Progenitor cell of endocrine pancreas (in vitro differentiated cells): ENCODE measurements around the gene IBA57. TPM values are rescaled to one million over a fixed set of nuclear protein-coding genes. Genes with fewer than 3 reads are reported as not detected.

Experiments
- DNase-seq: peaks from one replicate; pipeline ENCODE4 v3.0.0; 2021; ENCODE audit warnings: low spot score; ENCODE audit not compliant: unreplicated experiment
- H3K27ac Mint-ChIP-seq: 2 replicates; pipeline ENCODE4 v1.8.0; 2021; ENCODE audit warnings: mild to moderate bottlenecking, moderate library complexity, mixed read lengths
- H3K27me3 Mint-ChIP-seq: 2 replicates; pipeline ENCODE4 v1.8.0; 2021; ENCODE audit warnings: mixed read lengths
- H3K36me3 Mint-ChIP-seq: 2 replicates; pipeline ENCODE4 v1.8.0; 2022; ENCODE audit warnings: mixed read lengths; ENCODE audit not compliant: insufficient read depth
- H3K4me1 Mint-ChIP-seq: 2 replicates; pipeline ENCODE4 v1.8.0; 2021; ENCODE audit warnings: low read depth, mixed read lengths
- H3K4me3 Mint-ChIP-seq: 2 replicates; pipeline ENCODE4 v1.8.0; 2021; ENCODE audit warnings: low read depth, mild to moderate bottlenecking, moderate library complexity, mixed read lengths
- H3K9me3 Mint-ChIP-seq: 2 replicates; pipeline ENCODE4 v1.8.0; 2021; ENCODE audit warnings: low read depth, mixed read lengths
- CTCF ChIP-seq: fragments of 200-600 bp; sonication (generic); IDR thresholded peaks from one replicate; pipeline ENCODE4 v1.5.0; 2021; ENCODE audit warnings: antibody characterized with exemption, mild to moderate bottlenecking; ENCODE audit not compliant: unreplicated experiment
- total RNA-seq: library from RNA; stranded (reverse); gene quantifications from 2 replicates; pipeline ENCODE4 v1.2.1, GENCODE V29; 2021

The IBA57 gene
- total RNA-seq, 1 donor from 2014 or later: 11.2 TPM

- Mint-ChIP-seq H3K27ac (peak overlapping the region; percentile 59), H3K4me1 (peaks cover 9% of the 10 kb centered on the region), H3K4me3 (no peak overlapping the region)
Observed at GRCh38 chr1:228163007-228163753, 2.4 kb upstream of the IBA57 start.

GRCh38 chr1:228163776-228164519 lies 1.7 kb upstream of the IBA57 start:
- peak overlapping the region; percentile 62 for H3K4me3 Mint-ChIP-seq
- no peak for DNase-seq
- no peaks in the 10 kb centered on the region for H3K36me3 Mint-ChIP-seq
- H3K27me3 Mint-ChIP-seq: no peaks in the 10 kb centered on the region
- H3K9me3 Mint-ChIP-seq: no peaks in the 10 kb centered on the region
- peaks cover 9% of the 10 kb centered on the region for H3K4me1 Mint-ChIP-seq
- no peak for TF ChIP-seq CTCF
- H3K27ac Mint-ChIP-seq: peak overlapping the region; percentile 84

More at GRCh38 chr1:228163007-228163753, 2.4 kb upstream of the IBA57 start:
- no peaks in the 10 kb centered on the region for H3K9me3 Mint-ChIP-seq
- DNase-seq: no peak
- H3K27me3 Mint-ChIP-seq: no peaks in the 10 kb centered on the region
- H3K36me3 Mint-ChIP-seq: no peaks in the 10 kb centered on the region
- TF ChIP-seq CTCF: no peak

GRCh38 chr1:228164561-228165371 lies 838 bp upstream of the IBA57 start:
- Mint-ChIP-seq H3K27me3 (no peaks in the 10 kb centered on the region), H3K27ac (peak overlapping the region; percentile 99), H3K4me1 (peaks cover 9% of the 10 kb centered on the region), H3K36me3 (no peaks in the 10 kb centered on the region), H3K9me3 (no peaks in the 10 kb centered on the region), H3K4me3 (peak overlapping the region; percentile 85)
- no peak for TF ChIP-seq CTCF
- no peak for DNase-seq

GRCh38 chr1:228166170-228166936 lies 749 bp downstream of the IBA57 start:
- peak; percentile 28 for TF ChIP-seq CTCF
- Mint-ChIP-seq H3K27me3 (no peaks in the 10 kb centered on the region), H3K36me3 (no peaks in the 10 kb centered on the region), H3K27ac (peak overlapping the region; percentile 91), H3K9me3 (no peaks in the 10 kb centered on the region), H3K4me1 (peaks cover 9% of the 10 kb centered on the region), H3K4me3 (peak overlapping the region; percentile 73)
- no peak for DNase-seq
